GM12892 (cell line): Measurements from ENCODE around the gene RHBDL1.

Source experiments
- POLR2A ChIP-seq: IDR thresholded peaks from 2 replicates; pipeline ENCODE4 v1.6.1; 2011; ENCODE audit warnings: low read depth, low read length, control low read depth
- TAF1 ChIP-seq: IDR thresholded peaks from 2 replicates; pipeline ENCODE4 v1.6.1; 2011; ENCODE audit warnings: low read depth, mild to moderate bottlenecking, control low read depth, low read length, borderline replicate concordance

- TF ChIP-seq POLR2A = no peak
- TF ChIP-seq TAF1 = no peak
These were observed 44.5 kb downstream of the RHBDL1 start for GRCh38 chr16:719815-720446.
